GM21515 (cell line): ENCODE results near the gene TBC1D9.
A peak's percentile ranks its signal among the peaks of the same experiment; 100 is the strongest.
"Not testable (repeated sequence)": the region's sequence is repeated elsewhere in the genome, so short reads cannot be mapped to it uniquely, and the experiment has no call there.

ENCODE experiments used
- ATAC-seq: cut with Tn5 transposase; IDR thresholded peaks from one replicate; pipeline ENCODE4 v1.9.1; 2021; ENCODE audit not compliant: unreplicated experiment

TBC1D9 gene

GRCh38 chr4:140756319-140757231 is at the start of gene TBC1D9:
Gene TBC1D9, minus strand, starts transcription at chr4:140756385. Its CDS starts 340 bp downstream, at chr4:140756045.
- peak; percentile 42 for ATAC-seq

GRCh38 chr4:140805293-140805692 is 49.1 kb upstream of the TBC1D9 start:
- no peak for ATAC-seq

GRCh38 chr4:140802591-140802990 is 46.4 kb upstream of the TBC1D9 start:
- ATAC-seq: no peak

- no peak for ATAC-seq
Measured at GRCh38 chr4:140800666-140801065, 44.5 kb upstream of the TBC1D9 start.

- ATAC-seq: no peak
Measured at GRCh38 chr4:140799686-140800225, 43.6 kb upstream of the TBC1D9 start.

GRCh38 chr4:140793291-140793690 is 37.1 kb upstream of the TBC1D9 start:
- no peak for ATAC-seq

- ATAC-seq: peak; percentile 95
Measured at GRCh38 chr4:140790765-140791164, 34.6 kb upstream of the TBC1D9 start.

GRCh38 chr4:140790171-140790570 is 34.0 kb upstream of the TBC1D9 start:
- ATAC-seq: peak; percentile 23

- peak; percentile 34 for ATAC-seq
Measured at GRCh38 chr4:140789759-140790158, 33.6 kb upstream of the TBC1D9 start.

- not testable (repeated sequence) for ATAC-seq
Measured at GRCh38 chr4:140782787-140783186, 26.6 kb upstream of the TBC1D9 start.

GRCh38 chr4:140781596-140781995 is 25.4 kb upstream of the TBC1D9 start:
- no peak for ATAC-seq

- no peak for ATAC-seq
Measured at GRCh38 chr4:140777894-140778293, 21.7 kb upstream of the TBC1D9 start.

- ATAC-seq: no peak
Measured at GRCh38 chr4:140777386-140777785, 21.2 kb upstream of the TBC1D9 start.

- ATAC-seq: no peak
Measured at GRCh38 chr4:140776556-140776955, 20.4 kb upstream of the TBC1D9 start.

GRCh38 chr4:140774956-140775355 is 18.8 kb upstream of the TBC1D9 start:
- ATAC-seq: no peak

GRCh38 chr4:140774510-140774909 is 18.3 kb upstream of the TBC1D9 start:
- no peak for ATAC-seq

- ATAC-seq: no peak
Measured at GRCh38 chr4:140769209-140769608, 13.0 kb upstream of the TBC1D9 start.

- ATAC-seq: no peak
Measured at GRCh38 chr4:140764785-140765392, 8.7 kb upstream of the TBC1D9 start.

- ATAC-seq: no peak
Measured at GRCh38 chr4:140762202-140762601, 6.0 kb upstream of the TBC1D9 start.

- ATAC-seq: no peak
Measured at GRCh38 chr4:140757232-140757630, 1.0 kb upstream of the TBC1D9 start.

GRCh38 chr4:140755774-140756318 is 339 bp downstream of the TBC1D9 start:
- peak; percentile 57 for ATAC-seq
